T-helper 1 cell treated with Interleukin-12 subunit alpha and Interleukin-12 subunit beta and Interleukin-4 antibody, amounts not matched to agents 30 ng/mL and 1 ng/mL, for 36 hours (primary cell): ENCODE measurements around the gene ZYG11A. TPM values are rescaled to one million over a fixed set of nuclear protein-coding genes. Genes with fewer than 3 reads are reported as not detected.

Source experiments
- intact Hi-C: fragments of 100-400 bp; cut with micrococcal nuclease; formaldehyde crosslinking; loops from one replicate; pipeline ENCODE4 v1.15.1; 2024
- total RNA-seq: library from RNA; stranded (reverse); gene quantifications from 2 replicates; pipeline ENCODE4 v1.2.3, GENCODE V29; 2022

The ZYG11A gene
- total RNA-seq, 1 donor from 2014 or later = 0.10 TPM

DNA sequence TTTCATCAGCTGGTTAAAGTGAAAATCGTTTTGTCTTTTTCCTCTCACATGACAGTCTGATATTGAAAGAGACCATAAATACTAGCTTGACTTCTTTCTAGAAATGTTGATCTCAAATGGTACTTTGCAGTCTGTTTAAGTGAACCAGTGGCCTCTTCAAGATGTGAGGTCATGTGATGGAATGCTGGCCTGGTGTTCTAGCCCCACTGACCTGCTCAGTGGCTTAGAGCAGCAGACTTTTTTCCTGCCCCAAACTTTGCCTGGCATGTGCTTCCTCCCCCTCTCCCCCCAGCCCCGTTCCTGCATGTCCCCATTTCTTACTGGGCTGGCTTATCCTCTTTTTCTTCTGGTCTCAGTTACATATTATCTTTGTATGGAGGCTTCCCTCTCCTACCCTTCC, 34.3 kb downstream of the ZYG11A start:
- intact Hi-C loops = no loop called here

DNA sequence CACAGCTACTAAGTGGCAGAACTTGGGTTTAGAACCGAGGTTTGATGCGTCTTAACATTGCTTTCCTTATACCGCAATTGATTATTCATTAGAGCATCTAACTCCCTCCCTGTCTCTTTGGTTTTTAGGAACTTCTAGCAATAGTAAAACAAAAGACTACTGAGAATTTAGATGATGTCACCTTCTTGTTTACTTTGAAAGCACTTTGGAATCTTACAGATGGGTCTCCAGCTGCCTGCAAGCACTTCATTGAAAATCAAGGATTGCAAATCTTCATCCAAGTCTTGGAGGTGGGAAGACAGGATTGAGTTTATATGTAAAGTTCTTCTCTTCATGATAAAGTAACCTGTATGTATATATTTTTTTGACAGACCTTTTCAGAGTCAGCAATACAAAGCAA, 35.0 kb downstream of the ZYG11A start:
- intact Hi-C loops = no loop called here

DNA sequence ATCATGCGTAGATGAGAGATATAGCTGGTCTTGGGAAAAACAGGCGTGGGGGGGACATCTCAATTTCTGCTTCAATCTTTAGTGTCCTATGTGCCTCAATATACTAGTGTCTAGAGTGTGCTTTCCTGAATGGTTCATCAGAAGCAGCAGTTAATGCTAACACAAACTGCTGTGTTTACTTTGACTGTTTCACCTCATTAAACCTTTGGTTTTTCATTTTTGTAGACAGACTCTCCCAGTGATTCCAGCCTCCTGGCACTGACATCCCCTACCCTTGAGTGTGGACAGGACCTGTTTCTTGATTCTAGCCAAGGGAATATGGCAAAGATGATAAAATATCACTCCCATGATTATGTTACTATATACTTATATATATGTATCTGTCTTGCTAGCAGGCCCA, 37.6 kb downstream of the ZYG11A start:
- intact Hi-C loops = no loop called here

DNA sequence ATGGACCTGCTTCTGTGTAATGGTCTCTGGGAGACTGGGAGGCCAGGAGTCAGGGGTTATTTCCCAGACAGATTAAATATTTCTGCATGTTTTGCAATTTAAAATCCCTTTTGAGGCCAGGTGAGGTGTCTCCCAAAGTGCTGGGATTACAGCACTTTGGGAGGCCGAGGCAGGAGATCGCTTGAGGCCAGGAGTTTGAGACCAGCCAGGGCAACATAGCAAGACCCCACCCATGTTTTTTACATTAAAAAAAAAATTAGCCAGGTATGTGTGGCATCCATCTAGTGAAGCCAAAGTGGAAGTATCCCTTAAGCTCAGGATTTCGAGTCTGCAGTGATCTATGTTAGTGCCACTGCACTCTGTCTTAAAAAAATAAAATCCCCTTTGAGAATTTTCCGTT, 44.9 kb downstream of the ZYG11A start:
- intact Hi-C loops = no loop called here

DNA sequence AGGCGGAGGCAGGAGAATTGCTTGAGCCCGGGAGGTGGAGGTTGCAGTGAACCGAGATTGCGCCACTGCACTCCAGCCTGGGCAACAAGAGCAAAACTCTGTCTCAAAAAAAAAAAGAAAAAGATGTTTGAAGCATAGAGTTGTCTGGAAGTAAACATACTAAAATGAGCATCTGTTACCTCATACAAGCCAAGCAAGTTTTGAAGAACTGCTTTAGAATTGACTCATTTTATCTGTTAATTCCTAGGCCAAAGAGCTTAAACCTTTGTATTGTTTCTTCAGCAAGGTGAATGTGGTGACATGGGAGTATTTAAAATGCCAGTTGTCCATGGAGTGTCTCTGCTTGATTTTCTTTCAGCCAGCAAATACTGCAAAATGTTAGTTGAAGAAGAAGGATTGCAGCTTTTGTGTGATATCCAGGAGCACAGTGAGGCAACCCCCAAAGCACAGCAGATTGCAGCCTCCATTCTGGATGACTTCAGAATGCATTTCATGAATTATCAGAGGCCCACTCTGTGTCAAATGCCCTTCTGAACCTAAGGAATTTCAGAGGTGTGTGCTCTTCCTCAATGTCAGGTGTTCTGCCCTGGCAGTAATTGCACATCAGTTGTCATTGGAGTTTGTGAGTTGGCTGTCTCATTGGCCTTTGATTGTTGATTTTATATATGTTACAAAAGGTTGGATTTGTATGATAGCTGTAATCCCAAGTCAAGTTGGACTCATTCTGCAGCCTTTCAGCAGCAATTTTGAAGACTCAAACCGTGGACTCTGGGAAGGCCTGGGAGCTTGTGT, 50.1 kb downstream of the ZYG11A start:
- intact Hi-C loops = no loop called here

DNA sequence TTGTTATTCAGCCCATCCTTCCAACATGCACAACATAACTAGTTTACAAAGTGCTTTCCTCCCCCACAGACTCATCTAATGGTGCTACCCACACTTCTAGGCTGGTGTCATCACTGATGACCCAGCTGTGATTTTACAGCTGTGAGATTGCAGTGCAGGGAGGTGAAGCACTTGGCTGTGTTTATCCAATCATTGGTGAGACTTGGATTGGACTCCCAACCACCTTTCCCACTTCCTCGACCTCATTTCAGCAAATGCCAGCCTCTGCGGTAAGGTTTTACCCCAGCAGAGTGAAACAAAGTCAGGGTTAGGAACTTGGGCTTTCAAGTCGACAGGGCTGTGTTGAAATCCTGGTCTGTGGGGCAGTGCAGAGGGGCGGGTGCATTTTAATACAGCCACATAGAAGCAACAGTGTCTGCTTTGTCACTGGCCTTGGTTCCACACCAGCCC, 56.9 kb downstream of the ZYG11A start:
- intact Hi-C loops = no loop called here

DNA sequence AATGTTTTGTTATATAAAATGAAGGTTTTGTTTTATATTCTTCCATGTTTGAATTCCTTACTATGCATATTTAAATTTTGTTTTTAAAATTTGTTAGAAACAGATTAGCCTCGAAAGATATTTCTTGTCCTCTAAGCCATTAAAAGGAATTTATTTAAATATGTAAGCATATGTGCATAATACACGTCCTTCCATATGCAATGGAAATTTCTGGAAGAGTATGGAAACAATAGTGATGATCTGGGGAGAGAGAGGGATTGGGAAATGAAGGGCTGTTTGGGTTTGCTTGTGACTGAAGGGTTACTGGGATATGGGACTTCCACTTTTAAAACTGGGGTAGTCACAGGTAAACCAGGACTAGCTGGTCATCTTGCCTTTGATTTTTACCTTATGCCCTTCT, 57.8 kb downstream of the ZYG11A start:
- intact Hi-C loops = no loop called here

DNA sequence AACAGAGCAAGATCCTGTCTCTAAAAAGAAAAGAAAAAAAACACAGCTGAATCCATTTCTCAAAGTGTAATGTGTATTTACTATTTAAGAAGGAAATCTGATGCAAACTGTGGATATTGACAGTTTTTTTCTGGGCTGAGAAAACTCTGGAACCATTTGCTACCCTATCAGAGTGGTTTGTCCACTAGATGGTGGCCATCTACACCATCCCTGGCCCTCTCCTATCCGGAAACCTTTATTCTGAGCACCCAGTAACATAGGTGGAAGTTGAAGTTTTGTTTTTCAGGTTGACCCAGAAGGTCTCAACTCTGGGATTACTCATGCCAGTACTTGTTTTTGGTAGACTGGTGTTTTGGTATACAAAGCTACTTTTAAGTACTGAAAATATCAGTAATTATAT, 58.8 kb downstream of the ZYG11A start:
- intact Hi-C loops = no loop called here

DNA sequence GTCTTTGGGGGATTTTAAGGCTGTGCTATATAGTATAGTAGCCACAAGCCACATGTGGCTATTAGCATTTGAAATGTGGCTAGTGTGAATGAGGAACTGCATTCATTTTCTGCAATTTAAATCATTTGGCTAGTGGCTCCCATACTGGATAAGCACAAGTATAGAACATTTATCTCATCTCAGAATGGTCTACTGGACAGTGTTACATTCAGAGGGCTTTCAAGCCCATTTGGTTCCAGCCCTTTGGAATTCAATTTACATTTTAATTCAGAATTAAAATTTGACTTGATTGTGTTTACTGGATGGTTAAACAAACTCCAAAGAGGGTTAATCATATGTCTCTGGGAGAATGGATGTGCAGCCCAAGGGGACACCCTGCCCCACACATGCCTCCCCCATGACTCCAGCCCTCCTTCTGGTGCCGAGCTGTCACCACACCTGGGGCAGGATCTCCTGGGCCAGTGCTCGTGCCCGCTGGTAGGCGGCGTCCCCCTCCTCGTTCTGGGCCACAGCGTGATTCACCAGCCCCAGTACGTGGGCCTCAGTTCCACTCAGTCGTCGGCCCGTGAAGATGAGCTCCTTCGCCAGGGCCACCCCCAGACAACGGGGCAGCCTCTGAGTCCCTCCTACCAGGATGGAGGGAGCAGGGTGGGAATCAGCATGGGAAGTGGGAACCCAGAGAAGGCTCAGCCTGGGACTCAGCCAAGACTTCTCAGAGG, 61.8 kb downstream of the ZYG11A start:
- intact Hi-C loops = no loop called here

DNA sequence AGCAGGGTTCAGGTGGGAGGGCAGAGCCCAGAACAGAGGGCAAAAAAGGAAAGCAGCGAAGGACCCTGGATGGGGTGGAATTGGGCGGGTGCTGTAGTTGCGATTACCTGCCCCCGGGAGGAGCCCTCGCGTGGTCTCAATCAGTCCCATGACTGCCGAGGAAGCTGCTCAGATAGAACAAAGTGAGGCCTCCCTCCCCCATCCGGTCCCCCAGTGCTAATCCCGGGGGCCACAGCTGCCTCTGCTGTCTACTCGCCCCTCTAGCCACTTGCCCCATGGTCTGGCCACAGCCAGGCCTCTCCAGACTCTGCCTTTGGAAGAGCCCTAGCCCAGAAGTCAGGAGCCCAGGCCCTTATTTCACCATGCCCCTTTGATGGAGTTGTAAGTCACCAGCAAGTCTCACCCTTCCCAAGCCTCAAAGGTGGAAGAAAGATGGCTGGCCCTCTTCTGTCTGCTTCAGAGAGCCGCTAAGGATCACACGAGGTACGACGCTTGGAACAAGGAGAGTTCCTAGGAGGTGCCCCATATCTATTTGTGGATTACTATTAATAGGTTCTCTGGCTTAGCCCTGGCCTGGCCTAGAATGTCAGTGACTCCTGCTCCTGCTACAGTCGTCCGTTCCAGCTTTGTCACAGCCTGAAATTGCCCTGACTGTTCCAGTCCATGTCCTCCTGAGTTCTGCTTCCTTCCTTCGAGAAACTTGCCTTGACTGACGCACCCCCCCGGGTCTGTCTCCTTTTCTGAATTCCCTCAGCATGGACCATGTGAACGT, 62.6 kb downstream of the ZYG11A start:
- intact Hi-C loops = loop anchor here (1.0 kb wide), 1 partner anchor 277 kb away; no protein-coding TSS in a partner anchor

DNA sequence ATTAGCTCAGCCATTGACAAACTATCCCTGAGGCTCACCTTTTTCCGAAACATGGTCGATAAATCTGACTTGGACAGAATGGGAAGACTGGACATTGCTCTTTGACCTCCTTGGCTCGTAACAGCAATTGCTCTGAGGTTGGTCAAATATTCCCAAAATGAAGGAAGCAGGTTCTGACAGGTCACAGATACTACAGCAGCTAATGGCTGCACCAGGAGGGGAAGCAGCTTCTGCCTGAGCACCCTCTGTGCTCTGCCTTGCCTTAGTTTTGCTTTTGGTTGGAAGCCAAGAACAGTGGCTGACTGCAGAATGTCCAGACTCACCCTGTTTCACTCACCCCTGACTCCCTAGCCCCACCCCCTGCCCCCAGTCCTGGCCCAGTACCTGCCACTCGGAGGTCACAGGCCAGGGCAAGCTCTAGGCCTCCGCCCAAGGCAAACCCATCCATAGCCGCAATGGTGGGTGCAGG, 63.6 kb downstream of the ZYG11A start:
- intact Hi-C loops = no loop called here

DNA sequence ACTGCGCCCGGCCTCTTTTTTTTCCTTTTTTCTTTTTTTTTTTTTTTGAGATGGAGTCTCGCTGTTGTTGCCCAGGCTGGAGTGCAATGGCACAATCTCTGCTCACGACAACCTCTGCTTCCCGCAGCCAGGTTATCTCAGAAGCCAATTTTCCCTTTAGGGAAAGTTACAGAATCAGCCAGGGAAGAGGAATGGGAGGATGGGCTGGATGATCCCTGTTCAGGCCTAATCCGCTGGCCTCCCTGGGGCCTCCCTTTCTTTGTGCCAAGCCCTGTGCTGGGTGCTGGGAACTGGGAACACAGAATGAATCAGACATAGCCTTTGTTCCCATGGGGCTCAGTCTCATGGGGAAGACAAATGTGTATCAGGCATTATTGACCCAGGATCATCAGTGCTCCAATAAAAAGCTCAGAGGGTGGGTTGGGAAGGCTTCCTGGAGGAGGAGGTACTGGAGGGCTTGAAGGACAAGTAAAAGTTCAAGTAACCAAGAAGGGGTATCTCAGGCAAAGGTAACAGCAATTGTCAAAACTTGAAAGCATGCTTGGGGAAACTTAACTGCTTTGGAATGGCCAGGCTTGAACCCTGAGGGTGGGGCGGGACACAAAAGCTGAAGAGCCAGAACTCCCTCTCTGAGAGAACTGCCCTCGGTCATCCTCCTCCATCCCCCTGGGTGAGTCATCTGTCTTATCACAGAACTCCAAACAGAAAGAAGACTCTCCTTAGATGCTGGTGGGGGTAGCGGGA, 64.7 kb downstream of the ZYG11A start:
- intact Hi-C loops = no loop called here

DNA sequence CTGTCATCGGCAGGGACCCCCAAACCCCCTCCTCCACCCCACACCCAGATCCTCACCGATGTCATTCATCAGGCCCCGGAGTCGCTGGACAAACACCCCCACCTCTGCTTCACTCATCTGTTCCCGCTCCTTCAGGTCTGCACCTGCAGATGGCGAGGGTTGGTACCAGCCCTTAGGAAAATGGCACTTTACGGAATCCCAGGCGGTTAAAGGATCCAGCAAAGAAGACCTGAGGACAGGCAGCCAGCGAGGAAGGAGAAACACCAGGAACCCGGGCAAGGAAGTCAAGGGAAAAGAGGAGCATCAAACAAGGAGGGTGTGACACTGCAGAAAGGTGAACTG, 65.2 kb downstream of the ZYG11A start:
- intact Hi-C loops = no loop called here

DNA sequence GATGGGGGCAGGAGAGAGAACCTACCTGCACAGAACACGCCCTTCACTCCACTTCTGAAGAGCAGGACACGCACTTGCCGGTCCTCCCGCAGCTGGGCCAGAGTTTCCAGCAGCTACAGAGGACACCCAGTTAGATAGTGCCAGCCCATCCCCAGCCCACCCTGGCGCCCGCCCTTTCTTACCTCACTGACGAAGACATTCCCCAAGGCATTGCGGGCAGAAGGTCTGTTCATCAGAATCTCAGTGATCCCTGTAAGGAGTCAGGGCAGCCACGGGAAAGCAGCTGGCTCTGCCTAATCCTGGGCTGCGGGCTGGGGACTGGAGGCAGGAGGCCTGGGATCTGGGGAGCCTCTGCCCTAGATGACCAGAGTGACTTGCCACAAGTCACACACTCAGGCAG, 69.0 kb downstream of the ZYG11A start:
- intact Hi-C loops = no loop called here

DNA sequence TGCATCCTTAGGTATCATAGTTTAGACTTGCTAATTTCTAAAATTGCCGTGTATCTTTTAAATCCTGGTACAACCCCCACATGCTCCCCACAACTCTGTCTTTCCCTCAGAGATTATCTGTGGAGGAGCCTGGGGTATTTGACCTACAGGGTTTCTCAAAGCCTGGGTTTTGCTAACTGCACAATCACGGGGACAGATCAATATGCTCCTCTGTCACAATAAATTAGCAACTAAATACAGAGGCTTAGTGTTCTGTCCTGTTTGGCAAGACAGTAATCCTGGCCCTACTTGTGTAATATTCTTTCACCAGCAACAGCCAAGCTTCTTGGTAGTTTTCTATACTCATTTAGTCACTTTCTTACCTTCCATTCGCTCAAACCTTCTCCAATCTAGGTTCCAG, 70.5 kb downstream of the ZYG11A start:
- intact Hi-C loops = no loop called here

DNA sequence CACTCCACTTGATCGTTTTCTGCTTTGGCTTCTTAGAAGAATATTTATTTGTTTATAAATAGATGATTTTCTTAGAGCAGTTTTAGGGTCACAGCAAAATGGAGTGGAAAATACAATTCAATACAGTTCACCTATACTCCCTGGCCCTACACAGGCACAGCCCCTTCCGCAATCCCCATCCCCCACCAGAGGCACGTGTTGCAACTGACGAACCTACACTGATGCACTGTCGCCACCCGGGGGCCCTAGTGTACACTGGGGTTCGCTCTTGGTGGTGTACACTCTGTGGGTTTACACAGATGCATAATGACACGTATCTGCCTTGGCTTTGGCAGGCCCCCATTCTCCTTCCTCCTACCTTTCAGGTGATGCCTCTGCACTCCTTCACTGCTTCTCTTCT, 71.0 kb downstream of the ZYG11A start:
- intact Hi-C loops = no loop called here

DNA sequence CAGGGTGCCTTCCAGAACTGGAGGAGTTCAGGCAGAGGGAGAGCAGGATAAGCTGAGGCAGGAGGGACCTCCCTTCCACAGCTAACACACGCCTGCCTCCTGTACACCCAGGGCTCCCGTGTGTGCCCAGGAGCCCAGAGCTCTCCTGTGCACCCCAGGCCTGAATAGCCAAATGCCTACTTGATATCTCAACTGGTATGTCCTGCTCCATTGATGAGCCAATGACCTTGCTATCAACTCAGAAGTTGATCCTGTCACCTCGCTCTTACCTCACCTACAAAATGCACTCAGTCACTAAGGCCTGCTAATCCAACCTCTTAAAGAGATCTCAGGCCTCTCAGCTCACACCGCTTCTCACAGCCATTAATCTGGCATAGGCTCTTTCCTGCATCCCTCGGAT, 71.9 kb downstream of the ZYG11A start:
- intact Hi-C loops = no loop called here

DNA sequence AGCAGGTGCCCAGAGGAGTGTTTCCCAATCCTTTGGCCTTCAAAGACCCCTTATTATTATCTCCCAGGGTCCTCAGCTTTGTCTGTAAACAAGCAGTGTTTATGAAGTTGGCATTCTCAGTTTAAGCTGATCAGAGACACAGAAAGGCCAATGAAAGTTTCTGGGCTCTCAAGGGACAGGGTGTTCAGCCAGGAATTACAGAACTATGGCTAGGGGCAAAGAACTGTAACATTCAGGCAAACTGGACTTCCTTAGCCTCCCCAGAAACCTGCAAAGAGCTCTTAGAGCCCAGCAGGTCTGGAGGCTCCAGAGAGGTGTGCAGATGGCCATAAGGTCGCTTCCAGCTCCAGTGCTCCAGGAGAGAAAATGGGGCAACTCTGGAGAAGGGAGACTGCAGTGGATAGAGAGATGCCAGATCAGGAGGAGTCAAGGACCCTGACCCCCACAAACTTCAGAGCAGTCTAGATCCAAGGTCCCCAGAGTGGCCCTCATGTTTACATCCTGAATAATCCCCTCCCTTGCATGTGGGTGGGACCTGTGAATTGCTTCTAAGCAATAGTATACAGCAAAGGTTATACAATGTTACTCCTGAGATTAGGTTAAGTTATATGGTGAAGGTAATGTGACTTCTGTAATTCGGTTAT, 72.8 kb downstream of the ZYG11A start:
- intact Hi-C loops = no loop called here

DNA sequence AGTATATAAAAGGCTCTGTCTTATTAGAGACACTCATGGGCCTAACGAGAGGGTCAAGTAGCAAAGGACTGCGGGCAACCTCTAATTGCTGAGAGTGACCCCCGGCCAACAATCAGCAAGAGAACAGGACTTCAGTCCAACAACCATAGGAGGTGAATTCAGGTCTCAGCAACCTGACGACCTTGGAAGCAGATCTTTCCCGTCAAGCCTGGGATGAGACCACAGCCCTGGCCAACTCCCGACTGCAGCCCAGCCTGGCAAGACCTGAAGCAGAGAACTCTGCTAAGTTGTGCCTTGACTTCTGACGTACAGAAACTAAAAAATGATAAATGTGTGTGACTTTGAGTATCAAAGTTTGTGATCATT, 73.3 kb downstream of the ZYG11A start:
- intact Hi-C loops = no loop called here

DNA sequence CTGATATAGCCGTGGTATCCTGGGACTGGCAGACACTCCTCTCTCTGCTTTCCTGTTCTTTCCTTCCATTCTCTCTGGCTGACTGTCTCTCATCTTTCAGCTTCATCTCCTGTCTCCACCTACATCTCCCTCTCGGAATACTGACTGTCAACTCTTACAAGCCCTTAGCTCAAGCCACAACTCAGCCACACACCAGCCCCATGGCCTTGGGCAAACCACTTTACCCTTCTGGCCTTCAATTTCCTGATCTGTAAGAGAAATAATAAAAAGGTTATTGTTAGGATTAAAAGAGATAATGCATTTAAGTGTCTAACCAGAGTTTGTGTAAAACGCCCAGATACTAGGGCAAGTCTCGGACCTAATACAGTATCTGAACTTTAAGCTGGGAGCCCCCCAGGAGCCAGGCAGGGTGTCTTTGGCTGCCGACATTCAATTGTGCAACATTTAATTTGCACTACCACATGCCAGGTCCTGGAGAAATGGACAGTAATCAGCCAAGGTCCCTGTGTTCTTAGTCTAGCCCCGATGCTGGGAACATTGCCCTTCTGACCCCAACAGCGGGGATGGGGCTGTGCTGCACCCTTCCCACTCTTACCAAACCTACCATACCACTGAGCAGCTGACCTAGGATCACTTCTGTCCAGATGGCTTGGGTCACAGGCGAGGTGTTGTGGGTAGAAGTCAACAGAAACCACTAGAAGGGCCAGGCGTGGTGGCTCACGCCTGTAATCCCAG, 73.8 kb downstream of the ZYG11A start:
- intact Hi-C loops = no loop called here
